ENCODE measurements around the gene MLLT3. TPM values are rescaled to one million over a fixed set of nuclear protein-coding genes. Genes with fewer than 3 reads are reported as not detected.

The MLLT3 gene
- total RNA-seq, 2 experiments from 2014 or later: 55.9 to 56.4 TPM

- Mint-ChIP-seq H3K9me3 (ENCODE audit: low read depth) (no peaks in the 10 kb centered on the region), H3K27ac (no peak overlapping the region), H3K4me3 (no peak overlapping the region), H3K4me1 (peaks cover 1% of the 10 kb centered on the region), H3K36me3 (no peaks in the 10 kb centered on the region), H3K27me3 (peaks cover 1% of the 10 kb centered on the region)
- no peak for DNase-seq
- no peak for ATAC-seq
- CTCF ChIA-PET: no interaction called here
Observed at GRCh38 chr9:20302197-20302596, 320.1 kb downstream of the MLLT3 start.

GRCh38 chr9:20300430-20301115 lies 321.7 kb downstream of the MLLT3 start:
- H3K27ac Mint-ChIP-seq: no peak overlapping the region
- no peak for DNase-seq
- H3K9me3 Mint-ChIP-seq (ENCODE audit: low read depth): no peaks in the 10 kb centered on the region
- peaks cover 3% of the 10 kb centered on the region for H3K27me3 Mint-ChIP-seq
- ATAC-seq: no peak
- peaks cover 4% of the 10 kb centered on the region for H3K4me1 Mint-ChIP-seq
- H3K36me3 Mint-ChIP-seq: no peaks in the 10 kb centered on the region
- CTCF ChIA-PET: no interaction called here
- no peak overlapping the region for H3K4me3 Mint-ChIP-seq

GRCh38 chr9:20297646-20298084 lies 324.6 kb downstream of the MLLT3 start:
- Mint-ChIP-seq H3K4me1 (peaks cover 4% of the 10 kb centered on the region), H3K27ac (no peak overlapping the region), H3K4me3 (no peak overlapping the region), H3K36me3 (no peaks in the 10 kb centered on the region), H3K9me3 (ENCODE audit: low read depth) (no peaks in the 10 kb centered on the region), H3K27me3 (peaks cover 3% of the 10 kb centered on the region)
- no peak for ATAC-seq
- DNase-seq: no peak
- CTCF ChIA-PET: interaction anchor here (1.1 kb wide), 1 partner anchor 22 kb away, joined by 3 read pairs; no protein-coding TSS in a partner anchor

- no peak overlapping the region for H3K4me3 Mint-ChIP-seq
- CTCF ChIA-PET: no interaction called here
- peaks cover 8% of the 10 kb centered on the region for H3K36me3 Mint-ChIP-seq
- H3K4me1 Mint-ChIP-seq: peaks cover 3% of the 10 kb centered on the region
- no peak overlapping the region for H3K27ac Mint-ChIP-seq
- peaks cover 3% of the 10 kb centered on the region for H3K27me3 Mint-ChIP-seq
- no peaks in the 10 kb centered on the region for H3K9me3 Mint-ChIP-seq (ENCODE audit: low read depth)
- DNase-seq (no peak), ATAC-seq (no peak)
Observed at GRCh38 chr9:20295555-20295954, 326.7 kb downstream of the MLLT3 start.

- Mint-ChIP-seq H3K27me3 (peaks cover 3% of the 10 kb centered on the region), H3K9me3 (ENCODE audit: low read depth) (no peaks in the 10 kb centered on the region), H3K4me3 (no peak overlapping the region), H3K36me3 (peaks cover 9% of the 10 kb centered on the region), H3K27ac (no peak overlapping the region), H3K4me1 (peaks cover 3% of the 10 kb centered on the region)
- CTCF ChIA-PET: no interaction called here
- ATAC-seq: no peak
- no peak for DNase-seq
Observed at GRCh38 chr9:20294046-20294750, 328.1 kb downstream of the MLLT3 start.

- CTCF ChIA-PET: no interaction called here
- ATAC-seq: no peak
- H3K27ac Mint-ChIP-seq: no peak overlapping the region
- DNase-seq: no peak
- H3K9me3 Mint-ChIP-seq (ENCODE audit: low read depth): no peaks in the 10 kb centered on the region
- peaks cover 3% of the 10 kb centered on the region for H3K4me1 Mint-ChIP-seq
- H3K4me3 Mint-ChIP-seq: no peak overlapping the region
- H3K36me3 Mint-ChIP-seq: peaks cover 17% of the 10 kb centered on the region
- peaks cover 3% of the 10 kb centered on the region for H3K27me3 Mint-ChIP-seq
Observed at GRCh38 chr9:20292002-20292401, 330.3 kb downstream of the MLLT3 start.

Small RNA genes within 50 kb of the gene (microRNA-seq; reads per million reads assigned to microRNA genes)
- 87.2 reads per million, percentile 65 among the genes with 10 or more reads in this experiment for gene MIR4473
- gene MIR4474: 7.2 reads per million, percentile 22 among the genes with 10 or more reads in this experiment

Other genes with a start within 250 kb of the MLLT3 start
- 10 to 100 TPM; 32.7 to 37.7 TPM for gene FOCAD, start 61.8 kb upstream of the MLLT3 start, total RNA-seq

Data from activated CD8-positive, alpha-beta memory T cell treated with anti-CD3 and anti-CD28 coated beads, Interleukin-2, amount 10 ng/mL, durations not matched to agents 7 days and 5 days (primary cell).